H1 (cell line): ENCODE data around the gene SYPL1. TPM values are rescaled to one million over a fixed set of nuclear protein-coding genes. Genes with fewer than 3 reads are reported as not detected.

Experiments
- BACH1 ChIP-seq: IDR thresholded peaks from 2 replicates; pipeline ENCODE4 v1.6.1; 2012; ENCODE audit warnings: low read length, improper control_type of control experiment
- EP300 ChIP-seq, 2 experiments: IDR thresholded peaks; 1 replicate in 1 of 2; 2 replicates in 1 of 2; pipeline ENCODE4 v1.6.1; 2011 to 2012; ENCODE audit warnings: low read depth in 2 of 2, low read length in 2 of 2, mild to moderate bottlenecking in 2 of 2, borderline replicate concordance in 1 of 2, inconsistent platforms in 1 of 2, moderate library complexity in 1 of 2
- HDAC2 ChIP-seq, 2 experiments: fragments of 300-600 bp in 1 of 2; sonication (generic) in 1 of 2; IDR thresholded peaks; 2 replicates each; pipeline ENCODE4 v1.6.1; 2011 to 2012; ENCODE audit warnings: low read depth in 2 of 2, low read length in 2 of 2, mild to moderate bottlenecking in 2 of 2, moderate library complexity in 2 of 2, borderline replicate concordance in 1 of 2, inconsistent platforms in 1 of 2
- JUN ChIP-seq: IDR thresholded peaks from 2 replicates; pipeline ENCODE4 v1.6.1; 2011; ENCODE audit warnings: low read depth, mild to moderate bottlenecking, improper control_type of control experiment, low read length
- JUND ChIP-seq: IDR thresholded peaks from 2 replicates; pipeline ENCODE4 v1.6.1; 2011; ENCODE audit warnings: mild to moderate bottlenecking, improper control_type of control experiment, low read length
- KDM1A ChIP-seq: fragments of 200-600, 300-600 bp; sonication (generic); IDR thresholded peaks from 2 replicates; pipeline ENCODE4 v1.7.1; 2016; ENCODE audit warnings: mild to moderate bottlenecking, low read length, borderline replicate concordance
- PHF8 ChIP-seq: fragments of 200-600 bp; sonication (generic); conservative IDR thresholded peaks from 2 replicates; pipeline ENCODE4 v1.7.1; 2012; ENCODE audit warnings: low read depth, mild to moderate bottlenecking, inconsistent platforms, low read length, moderate library complexity
- RXRA ChIP-seq: IDR thresholded peaks from 2 replicates; pipeline ENCODE4 v1.6.1; 2011; ENCODE audit warnings: low read depth, mild to moderate bottlenecking, low read length, moderate library complexity; ENCODE audit not compliant: insufficient read depth
- SP2 ChIP-seq: IDR thresholded peaks from 2 replicates; pipeline ENCODE4 v1.6.1; 2012; ENCODE audit warnings: mild to moderate bottlenecking, low read length, inconsistent platforms
- SUZ12 ChIP-seq: fragments of 200-600 bp; sonication (generic); IDR thresholded peaks from 2 replicates; pipeline ENCODE4 v1.6.1; 2012; ENCODE audit warnings: mild to moderate bottlenecking, inconsistent platforms, low read length, moderate library complexity, mixed read lengths
- ZNF274 ChIP-seq: IDR thresholded peaks from 2 replicates; pipeline ENCODE4 v1.7.0; 2012; ENCODE audit warnings: low read length, borderline replicate concordance; ENCODE audit errors: extremely low read depth
- polyA plus RNA-seq, 7 experiments: library from polyadenylated mRNA; depleted of rRNA in 3 of 7; stranded (reverse) in 5 of 7; unstranded in 2 of 7; fragments of >200 nt in 5 of 7; fragments of 200-250 nt in 2 of 7; gene quantifications; 1 replicate in 5 of 7; 2 replicates in 1 of 7; 4 replicates in 1 of 7; pipeline versions ENCODE4 v1.2.1 to v1.2.3, GENCODE V29; 2011 to 2013; ENCODE audit warnings: missing spikeins in 2 of 7, mixed read lengths in 2 of 7
- total RNA-seq: library from RNA; stranded (reverse); fragmentation: NEBNext Ultra II Directional; extraction: Animal tissue kit (Norgen Biotek cat#: 25700); gene quantifications from 2 replicates; pipeline ENCODE4 v1.2.1, GENCODE V29; 2021
- TF ChIP-seq, protein P1 (sequence below): fragments of 300-600 bp; sonication (generic); IDR thresholded peaks from 2 replicates; pipeline ENCODE4 v1.7.1; 2012; ENCODE audit warnings: low read length, moderate library complexity, mild to moderate bottlenecking, inconsistent platforms; ENCODE audit not compliant: insufficient replicate concordance

Gene SYPL1
- total and polyA plus RNA-seq, 2 of the 8 experiments (the other 6 are each of a cell fraction or from before 2014, with no cell fraction given): 44.9 to 57.7 TPM

DNA sequence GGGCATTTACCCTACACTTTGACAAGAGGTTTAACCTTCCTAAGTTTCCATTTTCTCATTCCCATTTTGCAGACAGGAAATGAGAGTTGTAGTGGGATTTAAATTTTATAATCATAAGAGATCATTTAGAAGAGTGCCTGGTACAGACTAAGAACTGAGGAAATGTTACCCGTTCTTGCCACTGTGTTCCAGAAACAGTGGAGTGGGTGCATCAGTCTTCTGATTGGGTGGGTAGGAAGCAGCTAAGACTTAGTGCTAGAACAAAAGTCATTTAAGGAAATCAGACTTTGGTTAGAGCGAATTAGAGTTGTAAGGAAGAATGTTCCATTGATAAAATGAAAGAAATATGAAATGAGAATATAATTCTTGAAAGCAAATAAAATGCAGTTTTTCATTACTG, 8.4 kb upstream of the SYPL1 start (continued):
- TF ChIP-seq, protein P1, sequence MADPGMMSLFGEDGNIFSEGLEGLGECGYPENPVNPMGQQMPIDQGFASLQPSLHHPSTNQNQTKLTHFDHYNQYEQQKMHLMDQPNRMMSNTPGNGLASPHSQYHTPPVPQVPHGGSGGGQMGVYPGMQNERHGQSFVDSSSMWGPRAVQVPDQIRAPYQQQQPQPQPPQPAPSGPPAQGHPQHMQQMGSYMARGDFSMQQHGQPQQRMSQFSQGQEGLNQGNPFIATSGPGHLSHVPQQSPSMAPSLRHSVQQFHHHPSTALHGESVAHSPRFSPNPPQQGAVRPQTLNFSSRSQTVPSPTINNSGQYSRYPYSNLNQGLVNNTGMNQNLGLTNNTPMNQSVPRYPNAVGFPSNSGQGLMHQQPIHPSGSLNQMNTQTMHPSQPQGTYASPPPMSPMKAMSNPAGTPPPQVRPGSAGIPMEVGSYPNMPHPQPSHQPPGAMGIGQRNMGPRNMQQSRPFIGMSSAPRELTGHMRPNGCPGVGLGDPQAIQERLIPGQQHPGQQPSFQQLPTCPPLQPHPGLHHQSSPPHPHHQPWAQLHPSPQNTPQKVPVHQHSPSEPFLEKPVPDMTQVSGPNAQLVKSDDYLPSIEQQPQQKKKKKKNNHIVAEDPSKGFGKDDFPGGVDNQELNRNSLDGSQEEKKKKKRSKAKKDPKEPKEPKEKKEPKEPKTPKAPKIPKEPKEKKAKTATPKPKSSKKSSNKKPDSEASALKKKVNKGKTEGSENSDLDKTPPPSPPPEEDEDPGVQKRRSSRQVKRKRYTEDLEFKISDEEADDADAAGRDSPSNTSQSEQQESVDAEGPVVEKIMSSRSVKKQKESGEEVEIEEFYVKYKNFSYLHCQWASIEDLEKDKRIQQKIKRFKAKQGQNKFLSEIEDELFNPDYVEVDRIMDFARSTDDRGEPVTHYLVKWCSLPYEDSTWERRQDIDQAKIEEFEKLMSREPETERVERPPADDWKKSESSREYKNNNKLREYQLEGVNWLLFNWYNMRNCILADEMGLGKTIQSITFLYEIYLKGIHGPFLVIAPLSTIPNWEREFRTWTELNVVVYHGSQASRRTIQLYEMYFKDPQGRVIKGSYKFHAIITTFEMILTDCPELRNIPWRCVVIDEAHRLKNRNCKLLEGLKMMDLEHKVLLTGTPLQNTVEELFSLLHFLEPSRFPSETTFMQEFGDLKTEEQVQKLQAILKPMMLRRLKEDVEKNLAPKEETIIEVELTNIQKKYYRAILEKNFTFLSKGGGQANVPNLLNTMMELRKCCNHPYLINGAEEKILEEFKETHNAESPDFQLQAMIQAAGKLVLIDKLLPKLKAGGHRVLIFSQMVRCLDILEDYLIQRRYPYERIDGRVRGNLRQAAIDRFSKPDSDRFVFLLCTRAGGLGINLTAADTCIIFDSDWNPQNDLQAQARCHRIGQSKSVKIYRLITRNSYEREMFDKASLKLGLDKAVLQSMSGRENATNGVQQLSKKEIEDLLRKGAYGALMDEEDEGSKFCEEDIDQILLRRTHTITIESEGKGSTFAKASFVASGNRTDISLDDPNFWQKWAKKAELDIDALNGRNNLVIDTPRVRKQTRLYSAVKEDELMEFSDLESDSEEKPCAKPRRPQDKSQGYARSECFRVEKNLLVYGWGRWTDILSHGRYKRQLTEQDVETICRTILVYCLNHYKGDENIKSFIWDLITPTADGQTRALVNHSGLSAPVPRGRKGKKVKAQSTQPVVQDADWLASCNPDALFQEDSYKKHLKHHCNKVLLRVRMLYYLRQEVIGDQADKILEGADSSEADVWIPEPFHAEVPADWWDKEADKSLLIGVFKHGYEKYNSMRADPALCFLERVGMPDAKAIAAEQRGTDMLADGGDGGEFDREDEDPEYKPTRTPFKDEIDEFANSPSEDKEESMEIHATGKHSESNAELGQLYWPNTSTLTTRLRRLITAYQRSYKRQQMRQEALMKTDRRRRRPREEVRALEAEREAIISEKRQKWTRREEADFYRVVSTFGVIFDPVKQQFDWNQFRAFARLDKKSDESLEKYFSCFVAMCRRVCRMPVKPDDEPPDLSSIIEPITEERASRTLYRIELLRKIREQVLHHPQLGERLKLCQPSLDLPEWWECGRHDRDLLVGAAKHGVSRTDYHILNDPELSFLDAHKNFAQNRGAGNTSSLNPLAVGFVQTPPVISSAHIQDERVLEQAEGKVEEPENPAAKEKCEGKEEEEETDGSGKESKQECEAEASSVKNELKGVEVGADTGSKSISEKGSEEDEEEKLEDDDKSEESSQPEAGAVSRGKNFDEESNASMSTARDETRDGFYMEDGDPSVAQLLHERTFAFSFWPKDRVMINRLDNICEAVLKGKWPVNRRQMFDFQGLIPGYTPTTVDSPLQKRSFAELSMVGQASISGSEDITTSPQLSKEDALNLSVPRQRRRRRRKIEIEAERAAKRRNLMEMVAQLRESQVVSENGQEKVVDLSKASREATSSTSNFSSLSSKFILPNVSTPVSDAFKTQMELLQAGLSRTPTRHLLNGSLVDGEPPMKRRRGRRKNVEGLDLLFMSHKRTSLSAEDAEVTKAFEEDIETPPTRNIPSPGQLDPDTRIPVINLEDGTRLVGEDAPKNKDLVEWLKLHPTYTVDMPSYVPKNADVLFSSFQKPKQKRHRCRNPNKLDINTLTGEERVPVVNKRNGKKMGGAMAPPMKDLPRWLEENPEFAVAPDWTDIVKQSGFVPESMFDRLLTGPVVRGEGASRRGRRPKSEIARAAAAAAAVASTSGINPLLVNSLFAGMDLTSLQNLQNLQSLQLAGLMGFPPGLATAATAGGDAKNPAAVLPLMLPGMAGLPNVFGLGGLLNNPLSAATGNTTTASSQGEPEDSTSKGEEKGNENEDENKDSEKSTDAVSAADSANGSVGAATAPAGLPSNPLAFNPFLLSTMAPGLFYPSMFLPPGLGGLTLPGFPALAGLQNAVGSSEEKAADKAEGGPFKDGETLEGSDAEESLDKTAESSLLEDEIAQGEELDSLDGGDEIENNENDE: no peak
- TF ChIP-seq SP2: no peak
- no peak for TF ChIP-seq HDAC2 (IDR thresholded peaks at IDR 0.05; ENCODE audit: borderline replicate concordance in 1 of 2, low read depth in 2 of 2, low read length in 2 of 2)
- TF ChIP-seq ZNF274: no peak
- TF ChIP-seq BACH1: no peak
- TF ChIP-seq JUND: no peak
- TF ChIP-seq SUZ12: no peak
- no peak for TF ChIP-seq EP300 (IDR thresholded peaks at IDR 0.05; ENCODE audit: borderline replicate concordance in 1 of 2, low read depth in 2 of 2, low read length in 2 of 2)
- TF ChIP-seq JUN: no peak
- TF ChIP-seq PHF8: no peak
- TF ChIP-seq RXRA: no peak
- no peak for TF ChIP-seq KDM1A
